Activated naive CD8-positive, alpha-beta T cell treated with anti-CD3 and anti-CD28 coated beads, Interleukin-2, amount 50 U/mL, for 16 hours (primary cell): ENCODE data around the gene PLEKHA5.
"Not testable (repeated sequence)": the region's sequence is repeated elsewhere in the genome, so short reads cannot be mapped to it uniquely, and the experiment has no call there.

Experiments
- DNase-seq: peaks from one replicate; pipeline ENCODE4 v3.0.0-alpha.2; 2020; ENCODE audit warnings: low read depth, low spot score

The PLEKHA5 gene

DNA sequence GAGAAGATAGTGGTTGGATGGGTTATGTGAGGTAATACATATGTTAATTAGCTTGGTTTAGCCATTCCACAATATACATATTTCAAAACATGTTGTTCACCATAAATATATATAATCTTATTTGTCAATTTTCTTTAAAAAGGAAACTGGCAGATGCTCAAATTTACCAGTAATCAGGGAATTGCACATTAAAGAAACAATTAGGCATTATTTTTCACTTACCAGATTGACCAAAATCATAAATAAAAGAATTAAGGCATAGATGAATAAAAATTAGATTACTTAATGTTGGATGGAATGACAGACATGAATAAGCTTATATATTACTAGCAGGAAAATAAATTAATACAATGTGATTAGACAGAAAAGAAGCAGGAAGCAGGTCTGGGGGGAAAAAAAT lies 147.2 kb downstream of the PLEKHA5 start:
- no peak for DNase-seq

DNA sequence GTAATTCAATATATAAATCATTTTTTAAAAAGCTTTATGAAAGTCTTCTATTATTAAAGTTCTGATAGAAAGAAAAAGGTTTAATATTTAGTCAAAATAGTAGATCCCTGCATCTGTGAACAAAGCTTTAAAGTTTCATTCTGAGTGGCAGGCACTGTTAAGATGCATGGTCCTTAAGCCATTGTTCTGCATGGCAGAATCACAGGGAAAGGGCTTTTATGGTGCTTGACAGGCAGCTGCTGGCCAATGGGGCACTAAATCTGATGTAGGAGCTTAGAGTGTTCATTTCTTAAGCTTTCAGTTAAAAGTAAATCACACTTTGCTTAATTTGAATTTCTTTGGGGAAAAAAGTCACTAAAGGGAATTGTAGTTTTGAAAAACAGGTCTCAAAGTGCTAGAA lies 148.2 kb downstream of the PLEKHA5 start:
- DNase-seq, result no peak

DNA sequence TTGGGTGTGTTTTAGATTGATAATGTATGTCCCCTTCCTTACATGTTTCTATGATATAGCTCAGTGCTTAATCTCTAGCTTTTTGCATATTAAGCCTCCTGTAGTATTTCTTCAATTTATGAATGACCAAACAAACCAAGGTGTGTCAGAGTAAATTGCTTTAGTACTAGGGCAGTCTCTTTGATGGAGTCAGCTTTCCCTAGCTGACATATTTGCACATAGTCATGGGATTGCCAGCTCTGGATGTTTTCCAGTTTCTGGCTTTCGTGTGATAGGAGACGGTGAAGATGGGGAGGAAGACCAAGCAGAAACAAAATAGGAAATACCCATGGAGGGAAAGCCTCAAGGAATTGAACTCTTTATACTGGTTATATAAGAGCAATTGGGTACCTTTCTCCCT lies 148.9 kb downstream of the PLEKHA5 start:
- DNase-seq, result no peak

DNA sequence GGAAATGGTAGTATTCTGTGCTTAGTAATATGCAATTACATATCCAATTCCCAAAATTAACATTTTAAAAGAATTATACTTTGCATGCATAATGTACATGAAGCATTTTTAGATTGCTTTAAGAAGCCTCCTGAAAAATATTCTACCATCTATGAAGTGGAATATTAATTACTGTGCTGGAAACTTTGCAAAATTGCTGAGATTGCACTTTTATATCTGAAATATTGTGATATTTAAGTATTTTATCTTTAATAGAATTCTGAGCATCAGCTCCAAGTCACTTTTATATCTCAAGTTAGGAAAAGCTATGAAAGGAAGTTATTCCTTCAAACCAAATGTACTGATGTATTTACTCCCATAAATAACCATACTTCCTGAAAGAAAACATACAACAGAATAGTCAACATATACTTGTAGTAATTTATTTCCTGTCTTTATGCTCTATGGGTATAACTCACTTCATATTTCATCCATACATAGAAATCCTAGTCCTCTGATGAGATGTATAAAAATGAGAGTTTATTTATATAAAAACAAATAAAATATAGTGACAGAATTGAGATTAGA lies 152.7 kb downstream of the PLEKHA5 start:
- DNase-seq, result no peak

DNA sequence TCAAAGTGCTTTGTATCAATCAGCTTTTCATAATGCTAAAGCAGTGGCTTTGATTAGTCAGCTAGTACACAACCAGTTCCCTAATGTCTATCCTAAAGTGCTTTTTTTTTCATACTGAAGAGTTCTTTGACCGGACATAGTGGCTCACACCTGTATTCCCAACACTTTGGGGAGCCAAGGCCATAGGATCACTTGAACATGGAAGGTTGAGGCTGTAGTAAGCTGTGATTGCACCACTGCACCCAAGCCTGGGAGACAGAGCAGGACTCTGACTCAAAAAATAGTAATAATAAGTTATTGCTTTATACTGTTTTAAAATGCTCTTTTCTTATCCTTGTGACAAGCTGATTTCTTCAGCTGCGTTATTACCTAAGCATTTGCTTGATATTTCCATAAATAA lies 155.1 kb downstream of the PLEKHA5 start:
- DNase-seq, result no peak

DNA sequence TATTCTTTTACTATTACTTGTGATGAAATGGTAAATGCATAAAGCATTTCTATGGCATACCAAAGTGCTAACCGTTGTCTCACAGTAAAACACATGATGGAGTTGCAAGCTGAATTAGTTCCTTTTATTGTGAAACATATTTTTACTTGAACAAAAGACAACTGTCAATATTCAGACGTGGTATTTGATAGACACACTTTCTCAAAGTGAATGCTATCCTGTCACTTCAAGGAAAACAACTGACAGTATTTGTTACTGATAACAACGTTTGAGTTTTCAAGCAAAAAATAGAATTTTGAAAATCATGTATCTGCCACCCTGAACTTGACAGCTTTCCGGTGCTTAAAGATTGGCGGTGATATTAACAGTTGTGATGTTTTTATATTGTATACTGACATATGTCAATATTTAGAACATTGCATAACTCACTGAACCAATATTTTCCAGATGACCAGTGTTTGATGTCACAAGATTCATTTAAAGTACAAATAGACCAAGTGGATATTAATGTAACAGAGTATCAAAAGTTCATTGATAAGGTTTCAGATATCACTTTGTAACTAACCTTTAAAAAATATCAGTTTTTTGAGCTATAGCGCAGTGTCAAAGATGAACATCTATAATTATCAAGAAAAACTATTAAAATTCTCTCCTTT lies 156.4 kb downstream of the PLEKHA5 start:
- no peak for DNase-seq

DNA sequence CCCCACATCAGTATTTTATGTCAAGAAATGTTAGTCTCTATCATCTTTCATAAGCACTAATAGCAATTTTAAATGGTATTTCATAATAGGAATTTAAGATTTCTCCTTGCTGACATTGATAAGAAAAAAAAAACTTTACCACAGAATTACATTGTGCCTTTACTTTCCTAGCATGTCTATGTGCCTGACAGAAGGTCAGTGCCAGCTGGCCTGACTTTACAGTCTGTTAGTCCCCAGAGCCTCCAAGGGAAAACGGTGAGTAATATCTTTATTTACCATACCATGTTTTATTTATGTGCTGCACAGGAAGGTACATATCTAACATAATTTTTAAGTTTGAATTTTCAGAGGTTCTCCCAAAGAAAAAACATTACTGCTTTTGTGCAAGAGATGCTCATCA lies 157.8 kb downstream of the PLEKHA5 start:
- DNase-seq, result no peak

DNA sequence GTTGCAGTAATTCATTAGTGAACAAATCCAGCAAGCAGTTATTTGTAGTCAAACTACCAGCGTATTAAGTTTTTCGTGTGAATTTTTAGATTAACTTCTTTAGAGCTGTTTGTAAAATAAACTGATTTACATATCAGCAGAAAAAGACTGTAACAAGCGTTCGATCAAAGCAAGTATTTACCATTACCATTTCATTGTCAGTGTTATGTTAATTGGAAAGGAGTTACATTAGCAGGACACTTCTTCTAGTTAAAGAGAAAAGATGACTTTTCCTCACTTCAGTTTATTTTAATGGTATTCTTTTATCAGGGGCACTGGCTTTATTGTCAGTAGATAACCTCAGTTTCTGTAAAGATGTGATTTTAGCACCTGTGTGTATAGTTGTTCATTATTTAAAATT lies 158.6 kb downstream of the PLEKHA5 start:
- no peak for DNase-seq

DNA sequence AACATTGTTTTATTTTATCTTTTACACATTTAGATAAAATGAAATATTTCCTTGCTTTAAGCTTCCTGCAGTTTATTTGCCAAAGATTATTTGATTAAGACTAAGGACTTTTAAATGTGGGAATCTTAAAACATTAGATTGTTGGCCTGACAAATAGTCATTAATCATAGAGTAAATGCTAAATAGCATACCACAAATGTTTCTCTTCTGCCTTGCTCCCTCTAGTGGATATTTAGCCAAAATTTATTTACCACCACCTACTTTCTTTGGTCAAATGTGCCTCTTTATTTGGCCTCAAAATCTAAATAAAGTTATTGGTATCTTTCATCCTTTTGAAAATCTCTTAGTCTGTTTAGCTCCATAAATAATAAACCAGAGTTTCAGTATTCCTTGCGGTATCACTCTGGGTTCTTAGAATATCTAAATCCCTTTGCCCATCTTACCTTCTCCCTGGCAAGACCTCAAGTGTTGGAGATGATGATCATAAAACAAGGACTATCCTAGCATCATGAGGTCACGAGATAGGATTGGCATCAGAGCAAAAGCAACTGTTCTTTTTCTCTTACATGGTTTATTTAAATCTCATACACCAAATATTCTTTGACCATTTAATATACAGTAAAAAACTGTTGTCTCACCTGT lies 159.2 kb downstream of the PLEKHA5 start:
- no peak for DNase-seq

DNA sequence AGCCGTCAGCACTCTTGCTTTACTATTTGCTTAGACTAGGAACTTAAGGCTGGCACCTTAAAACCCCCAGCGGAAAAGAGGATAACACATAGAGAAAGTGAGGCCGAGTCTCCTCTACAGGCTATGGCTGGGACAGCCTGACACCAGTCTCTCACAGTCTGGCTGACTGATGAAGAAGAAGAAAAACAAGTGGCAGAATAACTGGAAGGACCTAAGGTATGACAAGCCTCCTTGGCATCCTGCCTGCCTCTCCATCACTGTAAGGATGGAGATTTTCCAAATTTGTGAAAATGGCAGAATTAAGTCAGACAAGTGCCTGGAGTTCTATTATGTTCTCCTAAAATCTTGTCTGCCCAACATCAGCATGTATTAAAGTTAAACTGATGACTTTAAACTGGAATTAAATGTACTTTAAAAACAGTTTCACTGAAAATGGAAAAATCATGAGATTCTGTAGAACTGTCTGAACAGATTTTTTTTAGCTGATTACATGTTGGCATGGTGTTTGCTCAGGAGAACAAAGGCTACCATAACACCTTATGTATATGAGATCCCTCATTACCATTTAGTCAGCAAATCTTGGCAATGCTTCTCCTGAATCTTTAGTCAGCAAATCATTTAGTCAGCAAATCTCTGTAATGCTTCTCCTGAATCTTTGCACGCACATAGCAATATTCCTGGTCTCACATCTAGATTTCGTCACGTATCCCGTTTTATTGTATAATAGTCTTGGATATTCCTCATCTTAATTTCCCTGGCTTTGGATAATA lies 169.5 kb downstream of the PLEKHA5 start:
- no peak for DNase-seq

DNA sequence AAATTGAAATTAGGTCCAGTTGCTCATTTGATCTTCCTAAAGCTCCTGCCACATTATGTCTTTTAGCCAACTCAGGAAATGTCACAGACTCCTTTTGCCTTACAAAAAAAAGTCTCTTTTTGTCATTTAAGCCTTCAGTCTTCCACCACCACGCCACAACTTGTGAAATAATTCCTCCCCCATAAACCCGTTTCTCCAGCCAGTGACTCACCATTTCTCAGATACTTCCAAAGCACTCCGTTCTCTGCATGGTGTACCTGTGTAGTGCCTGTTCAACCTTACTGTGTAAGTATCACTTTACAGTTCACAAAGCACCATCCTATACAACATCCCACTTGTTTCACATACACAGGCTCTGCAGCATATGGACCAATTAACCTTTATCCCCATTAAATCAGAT lies 170.2 kb downstream of the PLEKHA5 start:
- no peak for DNase-seq

DNA sequence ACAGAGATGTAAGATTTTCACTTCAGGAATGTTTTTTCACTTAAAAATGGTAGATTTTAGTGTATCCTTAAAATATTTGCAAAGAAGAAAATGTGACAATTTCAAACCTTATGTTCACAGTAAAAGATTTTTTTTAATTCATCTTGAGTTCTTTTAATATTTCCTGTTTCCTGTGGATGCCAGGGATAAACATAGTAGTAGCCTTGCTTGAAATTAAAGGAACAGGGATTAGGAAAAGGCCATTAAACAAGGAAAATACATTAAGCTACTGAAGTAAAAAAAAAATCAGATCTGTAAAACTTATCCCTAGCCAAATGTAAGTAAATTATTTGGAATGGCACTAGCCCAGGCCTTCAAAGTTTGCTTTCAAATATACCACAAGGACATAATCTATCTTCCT lies 171.7 kb downstream of the PLEKHA5 start:
- DNase-seq, result no peak

DNA sequence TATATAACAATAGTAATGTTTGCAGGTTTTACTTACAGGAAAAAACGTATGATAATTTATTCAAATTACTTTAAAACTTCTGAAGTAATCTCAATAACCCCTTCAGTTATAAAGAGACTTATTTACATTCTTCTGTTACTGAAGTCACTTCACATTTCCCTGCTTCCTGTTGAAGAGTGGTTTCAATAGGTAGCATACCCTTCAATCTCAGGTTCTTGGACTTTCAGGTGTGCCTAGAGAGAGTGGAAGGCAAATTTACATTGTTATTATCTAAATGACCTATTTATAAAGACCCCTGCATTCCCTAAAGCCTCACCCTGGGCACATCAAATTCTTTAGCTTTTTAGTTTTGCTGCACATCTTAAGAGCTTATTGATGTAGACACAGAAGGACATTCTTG lies 172.2 kb downstream of the PLEKHA5 start:
- no peak for DNase-seq

DNA sequence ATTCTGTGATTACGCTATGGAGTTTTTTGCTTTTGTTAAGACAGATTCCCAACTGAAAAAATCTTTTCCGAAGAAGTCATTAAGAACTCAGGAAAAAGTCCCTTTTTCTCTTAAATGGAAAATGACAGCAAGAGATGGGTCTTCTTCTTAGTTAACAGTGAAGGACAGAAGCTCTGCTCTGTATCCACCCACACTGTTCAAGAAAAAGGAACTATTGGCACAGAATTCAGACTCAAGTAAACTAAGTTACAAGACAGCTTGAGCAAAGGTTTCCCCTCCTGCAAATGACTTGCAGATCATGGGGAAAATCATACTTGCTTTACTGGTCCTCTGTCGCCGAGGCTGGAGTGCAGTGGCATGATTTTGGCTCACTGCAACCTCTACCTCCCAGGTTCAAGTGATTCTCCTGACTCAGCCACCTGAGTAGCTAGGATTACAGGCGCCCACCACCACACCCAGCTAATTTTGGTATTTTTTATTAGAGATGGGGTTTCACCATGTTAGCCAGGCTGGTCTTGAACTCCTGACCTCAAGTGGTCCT lies 172.6 kb downstream of the PLEKHA5 start:
- DNase-seq, result no peak

DNA sequence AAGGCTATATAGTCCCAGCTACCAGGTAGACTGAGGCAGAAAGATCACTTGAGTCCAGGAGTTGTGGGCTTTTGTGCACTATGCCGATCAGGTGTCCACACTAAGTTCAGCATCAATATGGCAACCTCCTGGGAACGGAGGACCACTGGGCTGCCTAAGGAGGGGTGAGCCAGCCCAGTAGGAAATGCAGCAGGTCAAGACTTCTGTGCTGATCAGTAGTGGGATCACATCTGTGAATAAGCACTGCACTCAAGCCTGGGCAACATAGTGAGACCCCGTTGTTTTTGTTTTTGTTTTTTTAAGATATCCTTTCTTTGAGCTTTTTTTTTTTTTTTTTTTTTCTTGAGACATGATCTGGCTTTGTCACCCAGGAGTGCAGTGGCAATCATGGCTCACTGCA lies 174.0 kb downstream of the PLEKHA5 start:
- DNase-seq, result no peak

DNA sequence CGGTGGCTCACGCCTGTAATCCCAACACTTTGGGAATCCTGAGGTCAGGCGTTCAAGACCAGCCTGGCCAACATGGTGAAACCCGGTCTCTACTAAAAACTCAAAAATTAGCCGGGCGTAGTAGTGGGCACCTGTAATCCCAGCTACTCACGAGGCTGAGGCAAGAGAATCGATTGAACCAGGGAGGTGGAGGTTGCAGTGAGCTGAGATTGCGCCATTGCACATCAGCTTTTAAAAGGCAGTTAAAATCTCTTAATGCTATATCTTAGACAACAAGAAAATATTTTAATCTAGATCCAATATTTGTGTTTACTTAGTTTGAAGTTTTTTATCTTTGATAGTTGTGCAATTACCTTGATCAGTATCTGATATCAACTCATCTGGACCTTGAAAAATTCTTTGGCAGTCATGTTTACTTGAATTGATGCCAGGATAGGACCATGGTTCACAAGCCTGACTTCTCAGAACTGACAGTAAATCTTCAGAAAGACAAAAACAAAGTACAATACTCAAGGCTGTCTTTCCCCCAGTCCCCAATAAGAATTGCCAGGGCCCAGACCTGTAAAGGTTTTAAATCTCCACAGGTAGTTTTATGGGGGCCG lies 174.7 kb downstream of the PLEKHA5 start:
- no peak for DNase-seq

DNA sequence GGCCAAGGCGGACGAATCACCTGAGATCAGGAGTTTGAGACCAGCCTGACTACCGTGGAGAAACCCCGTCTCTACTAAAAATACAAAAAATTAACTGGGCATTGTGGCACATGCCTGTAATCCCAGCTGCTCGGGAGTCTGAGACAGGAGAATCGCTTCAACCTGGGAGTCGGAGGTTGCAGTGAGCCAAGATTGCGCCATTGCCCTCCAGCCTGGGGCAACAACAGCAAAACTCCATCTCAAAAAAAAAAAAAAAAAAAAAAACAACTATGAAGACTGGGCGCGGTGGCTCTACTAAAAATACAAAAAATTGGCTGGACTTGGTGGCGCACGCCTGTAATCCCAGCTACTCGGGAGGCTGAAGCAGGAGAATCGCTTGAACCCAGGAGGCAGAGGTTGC lies 176.1 kb downstream of the PLEKHA5 start:
- DNase-seq, result not testable (repeated sequence)

DNA sequence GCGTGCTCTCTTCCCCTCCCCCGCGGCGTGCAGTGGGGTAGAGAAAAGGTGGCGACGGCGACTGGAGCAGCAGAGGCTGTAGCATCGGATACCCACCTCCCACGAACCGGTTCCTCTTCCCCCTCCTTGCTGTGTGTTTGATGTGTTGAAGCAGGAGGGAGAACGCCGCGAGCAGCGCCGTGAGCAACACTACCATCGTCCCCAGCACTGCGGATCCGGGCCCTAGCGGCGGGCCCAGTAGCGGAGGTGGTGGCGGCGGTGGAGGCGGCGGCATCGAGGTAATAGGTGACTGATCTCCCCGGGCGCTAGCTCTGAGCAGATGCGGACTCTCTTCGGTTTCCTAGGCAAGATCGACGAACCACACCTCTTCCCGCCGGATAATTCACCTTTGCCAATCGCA lies 176.8 kb downstream of the PLEKHA5 start:
- no peak for DNase-seq

DNA sequence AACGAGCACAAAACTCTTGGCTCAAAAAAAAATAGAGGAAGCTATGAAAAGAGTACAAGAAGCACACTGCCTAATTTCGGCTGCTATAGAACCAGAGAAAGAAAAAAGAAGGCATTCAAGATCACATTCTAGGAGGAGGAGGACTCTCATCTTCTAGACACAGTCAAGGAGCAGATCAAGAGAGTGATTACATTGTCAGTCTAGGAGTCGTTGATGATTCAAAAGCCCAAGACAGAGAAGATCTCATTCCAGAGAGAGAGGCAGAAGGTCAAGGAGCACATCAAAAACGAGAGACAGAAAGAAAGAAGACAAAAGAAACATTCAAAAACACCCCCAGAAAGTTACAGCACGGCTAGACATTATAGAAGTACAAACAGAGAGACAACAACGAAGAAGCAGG lies 177.9 kb downstream of the PLEKHA5 start:
- DNase-seq, result no peak

DNA sequence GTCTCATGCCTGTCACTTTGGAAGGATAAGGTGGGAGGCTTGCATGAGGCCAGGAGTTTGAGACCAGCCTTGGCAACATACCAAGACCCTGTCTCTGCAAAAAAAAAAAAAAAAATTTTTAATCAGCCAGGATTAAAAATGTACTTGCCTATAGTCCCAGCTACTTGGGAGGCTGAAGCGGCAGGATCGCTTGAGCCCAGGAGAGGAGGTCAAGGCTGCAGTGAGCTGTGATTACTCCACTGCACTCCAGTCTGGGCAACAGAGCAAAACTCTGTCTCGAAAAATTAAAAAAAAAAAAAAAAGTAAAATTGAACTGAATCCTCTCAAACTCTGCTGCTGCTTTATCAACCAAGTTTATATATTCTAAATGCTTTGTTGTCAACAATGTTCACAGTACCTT lies 181.6 kb downstream of the PLEKHA5 start:
- no peak for DNase-seq

DNA sequence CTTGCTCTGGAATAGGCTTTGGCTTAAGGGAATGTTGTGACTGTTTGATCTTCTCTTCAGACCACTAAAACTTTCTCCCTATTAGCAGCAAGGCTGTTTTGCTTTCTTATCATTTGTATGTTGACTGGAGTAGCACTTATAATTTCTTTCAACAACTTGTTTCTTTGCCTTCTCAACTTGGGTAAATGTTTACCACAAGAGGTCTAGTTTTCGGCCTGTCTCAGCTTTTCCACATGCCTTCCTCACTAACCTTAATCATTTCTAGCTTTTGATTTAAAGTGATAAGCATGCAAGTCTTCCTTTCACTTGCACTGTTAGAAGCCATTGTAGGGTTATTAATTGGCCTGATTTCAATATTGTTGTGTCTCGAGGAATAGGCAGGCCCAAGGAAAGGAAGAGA lies 183.1 kb downstream of the PLEKHA5 start:
- no peak for DNase-seq

DNA sequence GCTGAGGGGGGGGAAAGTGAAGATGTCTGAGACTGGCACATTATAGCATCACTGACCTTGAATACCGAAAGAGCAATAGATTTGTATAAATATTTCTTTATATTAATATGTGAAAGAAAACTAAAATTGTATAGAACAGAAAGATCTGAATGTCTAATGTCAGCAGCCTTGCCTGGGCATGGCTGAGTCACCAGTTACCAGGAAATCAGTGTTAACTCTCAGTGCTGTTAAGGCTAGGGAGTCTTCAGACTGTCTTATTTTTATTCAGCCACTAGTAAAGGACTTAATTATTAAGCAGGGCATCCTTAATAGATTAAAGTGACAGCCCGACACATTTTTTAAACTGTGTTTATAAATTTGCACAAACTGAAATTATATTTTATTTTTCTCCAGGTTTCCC lies 186.9 kb downstream of the PLEKHA5 start:
- DNase-seq, result no peak
